Adrenal gland (tissue), 5 donors: Measurements from ENCODE around the gene LPCAT3.

Source experiments
- CTCF ChIP-seq, 6 experiments: fragments of 450-650 bp in 4 of 6; fragments of 200-600 bp in 2 of 6; sonication (generic) in 1 of 6; IDR thresholded peaks; 1 replicate in 5 of 6; 2 replicates in 1 of 6; pipeline versions ENCODE4 v1.5.1 to v1.8.0; 2016 to 2021; ENCODE audit warnings: antibody characterized with exemption in 6 of 6, mild to moderate bottlenecking in 2 of 6, moderate library complexity in 1 of 6
- POLR2A ChIP-seq, 2 donors: fragments of 450-650 bp; IDR thresholded peaks; one replicate each; pipeline ENCODE4 v1.6.1; 2017; ENCODE audit warnings: antibody characterized with exemption in 2 of 2, mild to moderate bottlenecking in 2 of 2, moderate library complexity in 1 of 2
- donor health status: DM: no; HTN: no; CAD: no.

- peak; percentile 58 to 97 (median 92) for TF ChIP-seq CTCF (IDR thresholded peaks at IDR 0.05)
- TF ChIP-seq POLR2A (IDR thresholded peaks at IDR 0.05), result peak in 1 of 2 donors; percentile 67
Observed at GRCh38 chr12:6944381-6945186, 73.7 kb downstream of the LPCAT3 start.
